ENCODE results near the gene CFAP221.

DNA sequence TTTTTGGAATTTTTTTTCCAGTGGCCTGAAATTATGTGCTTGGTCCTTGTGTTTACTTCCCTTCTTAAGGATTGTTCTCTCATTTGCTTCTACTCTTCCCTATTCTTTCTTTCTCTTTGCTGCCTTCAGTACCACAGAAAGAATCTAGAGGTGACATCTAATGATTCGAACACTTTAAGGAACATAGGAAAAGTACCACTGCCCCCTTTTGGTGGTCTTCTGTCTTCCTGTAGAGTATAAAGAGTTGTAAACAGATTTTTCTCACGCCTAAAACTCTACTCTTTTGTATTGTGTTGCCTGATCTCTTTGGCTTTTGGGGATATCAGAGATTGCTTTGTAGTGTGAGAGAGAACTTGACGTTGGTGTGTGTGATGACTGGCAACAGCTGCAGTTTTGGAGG lies 13.0 kb upstream of the CFAP221 start:
- TF ChIP-seq ZNF274 (IDR thresholded peaks at IDR 0.05; ENCODE audit: low read depth, low read length) (no peak), SUZ12 (IDR thresholded peaks at IDR 0.05; ENCODE audit: extremely low read depth, insufficient read depth, insufficient read length) (no peak)

All from NT2/D1 (cell line).